HG03442 (cell line): ENCODE measurements around the gene TEDC2.

Source experiments
- ATAC-seq: cut with Tn5 transposase; IDR thresholded peaks from one replicate; pipeline ENCODE4 v1.9.1; 2021; ENCODE audit warnings: mild to moderate bottlenecking, moderate library complexity; ENCODE audit not compliant: unreplicated experiment

Gene TEDC2

DNA sequence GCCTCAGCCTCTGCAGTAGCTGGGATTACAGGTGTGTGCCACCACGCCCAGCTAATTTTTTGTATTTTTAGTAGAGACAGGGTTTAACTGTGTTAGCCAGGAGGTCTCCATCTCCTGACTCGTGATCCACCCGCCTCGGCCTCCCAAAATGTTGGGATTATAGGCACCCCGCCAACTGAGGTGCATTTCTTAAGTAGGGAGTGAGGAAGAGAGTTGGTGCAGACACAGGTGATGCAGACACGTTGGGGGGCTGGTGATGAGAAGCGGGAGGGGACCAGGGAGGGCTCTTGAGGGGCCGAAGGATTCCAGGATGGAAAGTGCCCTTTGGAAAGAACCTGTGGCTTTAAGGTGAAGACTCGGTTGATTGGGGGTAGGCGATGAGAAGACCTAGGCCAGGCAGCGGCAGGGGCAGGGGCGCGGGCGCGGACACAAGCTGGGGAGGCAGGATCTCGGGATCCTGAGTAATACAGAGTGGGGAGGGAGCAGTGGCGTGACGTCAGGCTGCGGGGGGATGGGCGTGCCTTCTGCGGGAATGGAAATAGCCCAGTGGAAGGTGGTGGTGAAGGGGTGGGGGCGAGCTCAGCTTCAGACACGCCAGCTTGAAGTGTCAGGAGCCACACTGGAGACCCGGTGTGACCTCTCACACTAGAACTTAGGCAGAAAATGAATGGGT is 51.4 kb downstream of the TEDC2 start:
- ATAC-seq = no peak

DNA sequence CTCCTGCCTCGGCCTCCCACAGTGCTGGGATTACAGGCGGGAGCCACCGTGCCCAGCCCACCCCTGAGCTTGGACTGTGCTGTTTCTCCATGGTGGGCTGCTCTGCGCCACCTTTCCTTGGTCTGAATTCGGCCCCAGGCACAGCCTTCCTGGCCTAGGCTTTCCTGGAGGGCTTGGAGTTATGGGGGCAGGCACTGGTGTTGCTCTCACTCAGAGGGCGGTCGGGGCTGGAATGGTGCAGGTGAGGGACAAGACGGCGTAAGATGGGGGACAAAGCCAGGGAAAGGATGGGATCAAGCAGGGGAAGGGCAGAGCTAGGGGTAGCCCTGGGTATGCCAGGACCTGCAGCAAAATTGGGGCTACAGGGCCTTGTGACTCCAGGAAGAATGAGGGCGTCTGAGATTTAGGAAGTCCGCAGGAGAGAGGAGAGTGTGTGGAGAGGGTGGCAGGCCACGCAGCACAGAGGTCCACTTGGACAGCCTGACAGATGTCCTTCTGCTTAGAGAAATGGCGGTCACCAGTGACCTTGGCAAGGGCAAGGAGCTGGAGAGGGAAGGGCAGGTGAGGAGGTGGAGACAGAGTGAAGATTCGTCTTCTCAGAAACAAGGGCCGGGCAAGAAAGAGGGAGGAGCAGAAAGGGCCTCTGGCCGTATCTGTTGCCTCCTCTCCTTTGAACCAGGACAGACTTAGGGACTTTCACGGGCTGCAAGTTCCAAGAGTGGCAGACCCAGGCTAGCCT is 52.3 kb downstream of the TEDC2 start:
- no peak for ATAC-seq

- ATAC-seq = no peak
Observed at GRCh38 chr16:2512735-2513404, 53.0 kb downstream of the TEDC2 start.

- ATAC-seq = peak; percentile 63
Observed at GRCh38 chr16:2513405-2514332, 53.8 kb downstream of the TEDC2 start, which contains the start of gene ATP6V0C. Gene ATP6V0C (plus strand): TSS chr16:2513952. CDS start chr16:2514104, 152 bp downstream.
